CD14-positive monocyte (primary cell): Measurements from ENCODE around the gene RIC8A. TPM values are rescaled to one million over a fixed set of nuclear protein-coding genes. Genes with fewer than 3 reads are reported as not detected.
A peak's percentile ranks its signal among the peaks of the same experiment; 100 is the strongest.

ENCODE experiments used
- DNase-seq, 3 donors: peaks; one replicate each; pipeline ENCODE4 v3.0.0-alpha.2; 2011 to 2022
- H2AFZ ChIP-seq: 2 replicates; pipeline ENCODE4 v1.6.0; 2012; ENCODE audit warnings: mild to moderate bottlenecking, low read depth, low read length, inconsistent platforms; ENCODE audit not compliant: insufficient read depth, poor library complexity, severe bottlenecking
- H3K27ac ChIP-seq, 2 donors: 1 replicate in 1 of 2; 2 replicates in 1 of 2; pipeline ENCODE4 v1.5.1; 2012 to 2013; ENCODE audit warnings: low read length in 2 of 2, control low read depth in 1 of 2, inconsistent platforms in 1 of 2, low read depth in 1 of 2, mild to moderate bottlenecking in 1 of 2
- H3K27me3 ChIP-seq, 2 donors: one replicate each; pipeline versions ENCODE4 v1.6.0 to v1.6.1; 2011 to 2013; ENCODE audit warnings: low read length in 2 of 2; ENCODE audit not compliant: control insufficient read depth in 2 of 2, insufficient read depth in 2 of 2
- H3K36me3 ChIP-seq, 2 donors: replicated peaks in 1 of 2; 1 replicate in 1 of 2; 2 replicates in 1 of 2; pipeline versions ENCODE4 v1.5.1 to v1.6.1; 2012 to 2013; ENCODE audit warnings: low read length in 2 of 2, control low read depth in 1 of 2, inconsistent platforms in 1 of 2, mild to moderate bottlenecking in 1 of 2; ENCODE audit not compliant: insufficient read depth in 2 of 2, control insufficient read depth in 1 of 2
- H3K4me1 ChIP-seq, 2 donors: 1 replicate in 1 of 2; 2 replicates in 1 of 2; pipeline versions ENCODE4 v1.5.1 to v1.6.1; 2012 to 2013; ENCODE audit warnings: low read length in 2 of 2, control low read depth in 1 of 2, inconsistent platforms in 1 of 2, mild to moderate bottlenecking in 1 of 2, moderate library complexity in 1 of 2; ENCODE audit not compliant: insufficient read depth in 2 of 2, control insufficient read depth in 1 of 2
- H3K4me2 ChIP-seq: replicated peaks from 2 replicates; pipeline ENCODE3; 2012; ENCODE audit warnings: low read length, moderate library complexity, mild to moderate bottlenecking; ENCODE audit not compliant: poor library complexity, severe bottlenecking; ENCODE audit errors: extremely low read depth
- H3K4me3 ChIP-seq, 3 experiments: fragments of 200-600 bp in 1 of 3; sonication (generic) in 1 of 3; replicated peaks in 1 of 3; 1 replicate in 2 of 3; 2 replicates in 1 of 3; pipeline ENCODE4 v1.5.1; 2011 to 2013; ENCODE audit warnings: low read length in 3 of 3, mild to moderate bottlenecking in 3 of 3, control low read depth in 2 of 3, low read depth in 2 of 3, inconsistent platforms in 1 of 3, moderate library complexity in 1 of 3
- H3K79me2 ChIP-seq: 2 replicates; pipeline ENCODE4 v1.6.0; 2012; ENCODE audit warnings: mild to moderate bottlenecking, control low read depth, inconsistent platforms, low read length, moderate library complexity; ENCODE audit not compliant: insufficient read depth
- H3K9ac ChIP-seq: 2 replicates; pipeline ENCODE4 v1.6.0; 2017; ENCODE audit warnings: low read length, mild to moderate bottlenecking; ENCODE audit not compliant: insufficient read depth, poor library complexity, severe bottlenecking
- H3K9me3 ChIP-seq, 2 donors: replicated peaks in 1 of 2; 1 replicate in 1 of 2; 2 replicates in 1 of 2; pipeline versions ENCODE4 v1.5.1 to v1.6.1; 2012 to 2013; ENCODE audit warnings: low read length in 2 of 2, control low read depth in 1 of 2; ENCODE audit not compliant: control insufficient read depth in 1 of 2, insufficient read depth in 1 of 2
- H4K20me1 ChIP-seq: 2 replicates; pipeline ENCODE4 v1.6.0; 2012; ENCODE audit warnings: mild to moderate bottlenecking, low read length, control low read depth, moderate library complexity; ENCODE audit not compliant: insufficient read depth
- H3K27ac Mint-ChIP-seq, 7 donors: one replicate each; pipeline ENCODE4 v1.8.0; 2020; ENCODE audit warnings: mild to moderate bottlenecking in 7 of 7, mixed read lengths in 7 of 7, moderate library complexity in 6 of 7, inconsistent platforms in 2 of 7
- H3K27me3 Mint-ChIP-seq, 3 donors: one replicate each; pipeline ENCODE4 v1.8.0; 2021 to 2022; ENCODE audit warnings: low read depth in 3 of 3, mild to moderate bottlenecking in 3 of 3, mixed read lengths in 3 of 3, moderate library complexity in 3 of 3, inconsistent platforms in 1 of 3
- H3K36me3 Mint-ChIP-seq, 2 donors: one replicate each; pipeline ENCODE4 v1.8.0; 2020; ENCODE audit warnings: mixed read lengths in 2 of 2, inconsistent platforms in 1 of 2, mild to moderate bottlenecking in 1 of 2
- H3K4me1 Mint-ChIP-seq: one replicate; pipeline ENCODE4 v1.8.0; 2020; ENCODE audit warnings: mild to moderate bottlenecking, mixed read lengths
- H3K4me3 Mint-ChIP-seq, 2 donors: one replicate each; pipeline ENCODE4 v1.8.0; 2020; ENCODE audit warnings: mild to moderate bottlenecking in 2 of 2, mixed read lengths in 2 of 2, moderate library complexity in 1 of 2
- H3K9me3 Mint-ChIP-seq, 7 donors: one replicate each; pipeline ENCODE4 v1.8.0; 2020 to 2022; ENCODE audit warnings: mixed read lengths in 7 of 7, mild to moderate bottlenecking in 6 of 7, moderate library complexity in 6 of 7, inconsistent platforms in 2 of 7
- CTCF ChIP-seq: fragments of 200-600 bp; IDR thresholded peaks from one replicate; pipeline ENCODE4 v1.8.0; 2022; ENCODE audit warnings: antibody characterized with exemption, mild to moderate bottlenecking
- WGBS: methylation state at CpG from one replicate; pipeline ENCODE4 v1.1.5; 2013; ENCODE audit warnings: missing lambda C conversion rate; ENCODE audit not compliant: insufficient coverage; 5-methylcytosine and 5-hydroxymethylcytosine counted together
- intact Hi-C, 2 donors: fragments of 100-400 bp; cut with micrococcal nuclease; formaldehyde crosslinking; loops; one replicate each; pipeline versions ENCODE4 v1.15.0 to v1.15.1; 2023
- polyA plus RNA-seq, 3 donors: library from polyadenylated mRNA; depleted of rRNA in 1 of 3; unstranded in 2 of 3; stranded (reverse) in 1 of 3; fragments of 300-500 nt in 2 of 3; fragments of >200 nt in 1 of 3; fragmentation: Illumina TruSeq in 2 of 3; gene quantifications; 1 replicate in 2 of 3; 2 replicates in 1 of 3; pipeline ENCODE4 v1.2.3, GENCODE V29; 2012 to 2021

Gene RIC8A
- polyA plus RNA-seq, 3 donors: 51.1 to 79.1 (median 56.5) TPM

- Mint-ChIP-seq H3K4me3 (peak overlapping the region; percentile 97 to 98), H3K27me3 (peaks cover 0 to 4% (median 2%) of the 10 kb centered on the region in 3 donors), H3K36me3 (peaks cover 57 to 64% of the 10 kb centered on the region in 2 donors), H3K4me1 (peaks cover 37% of the 10 kb centered on the region), H3K27ac (peak overlapping the region; percentile 53 to 100 (median 86)), H3K9me3 (no peaks in the 10 kb centered on the region)
- no peaks in the 10 kb centered on the region for H3K27me3 ChIP-seq
- peak overlapping the region; percentile 62 for H2AFZ ChIP-seq
- peak overlapping the region; percentile 98 for H3K9ac ChIP-seq
- peak overlapping the region; percentile 86 for H3K4me2 ChIP-seq
- H4K20me1 ChIP-seq: peaks cover 63% of the 10 kb centered on the region
- intact Hi-C loops: loop anchor here in 1 of 2 donors (2.0 to 10.0 kb wide), 3 partner anchors 58 to 296 kb away; partner anchors contain the start of gene RNH1
- under 1% methylated on average over 19 of the region's 26 CpGs for WGBS
- peaks cover 56 to 66% of the 10 kb centered on the region in 2 donors for H3K36me3 ChIP-seq
- H3K9me3 ChIP-seq: no peaks in the 10 kb centered on the region
- no peak for DNase-seq
- TF ChIP-seq CTCF: no peak
- peaks cover 29 to 45% of the 10 kb centered on the region in 2 donors for H3K4me1 ChIP-seq
- peaks cover 59% of the 10 kb centered on the region for H3K79me2 ChIP-seq
- H3K4me3 ChIP-seq: peak overlapping the region; percentile 69 to 98 (median 81)
- peak overlapping the region in 1 of 2 donors; percentile 100 for H3K27ac ChIP-seq
These were observed 1.4 kb downstream of the RIC8A start for GRCh38 chr11:208917-209260.

- Histone ChIP-seq H3K9ac (peak overlapping the region; percentile 98), H3K27ac (peak overlapping the region in 1 of 2 donors; percentile 100), H3K9me3 (no peaks in the 10 kb centered on the region), H3K79me2 (peaks cover 54% of the 10 kb centered on the region), H3K4me3 (peak overlapping the region; percentile 69 to 98 (median 81)), H4K20me1 (peaks cover 61% of the 10 kb centered on the region), H3K36me3 (peaks cover 59 to 66% of the 10 kb centered on the region in 2 donors), H2AFZ (peak overlapping the region; percentile 62), H3K4me1 (peaks cover 29 to 45% of the 10 kb centered on the region in 2 donors), H3K4me2 (peak overlapping the region; percentile 86), H3K27me3 (no peaks in the 10 kb centered on the region)
- Mint-ChIP-seq H3K4me1 (peaks cover 36% of the 10 kb centered on the region), H3K36me3 (peaks cover 57 to 66% of the 10 kb centered on the region in 2 donors), H3K27me3 (peaks cover 0 to 4% (median 2%) of the 10 kb centered on the region in 3 donors), H3K4me3 (peak overlapping the region; percentile 97 to 98), H3K9me3 (no peaks in the 10 kb centered on the region), H3K27ac (peak overlapping the region; percentile 53 to 100 (median 84))
- WGBS: 59% methylated on average over 27 of the region's 29 CpGs
- no peak for TF ChIP-seq CTCF
- DNase-seq: peak in 1 of 3 donors; percentile 13
- intact Hi-C loops: loop anchor here in 1 of 2 donors (2.0 to 10.0 kb wide), 3 partner anchors 58 to 295 kb away; partner anchors contain the start of gene RNH1
These were observed 2.0 kb downstream of the RIC8A start for GRCh38 chr11:209275-210121.
